GM18870 (cell line): ENCODE measurements around the gene VASH1.

ENCODE experiments used
- ATAC-seq: cut with Tn5 transposase; IDR thresholded peaks from one replicate; pipeline ENCODE4 v1.9.1; 2021; ENCODE audit warnings: moderate library complexity; ENCODE audit not compliant: unreplicated experiment

VASH1 gene

GRCh38 chr14:76782115-76782884 is 21.0 kb downstream of the VASH1 start:
- ATAC-seq = no peak

- no peak for ATAC-seq
Measured at GRCh38 chr14:76782885-76783566, 21.8 kb downstream of the VASH1 start.

- ATAC-seq = no peak
Measured at GRCh38 chr14:76784266-76784874, 23.1 kb downstream of the VASH1 start.

GRCh38 chr14:76784881-76785280 is 23.6 kb downstream of the VASH1 start:
- peak; percentile 48 for ATAC-seq

- no peak for ATAC-seq
Measured at GRCh38 chr14:76786601-76787000, 25.3 kb downstream of the VASH1 start.

GRCh38 chr14:76792422-76792821 is 31.2 kb downstream of the VASH1 start:
- ATAC-seq = no peak

- ATAC-seq = no peak
Measured at GRCh38 chr14:76793324-76793723, 32.1 kb downstream of the VASH1 start.

- ATAC-seq = no peak
Measured at GRCh38 chr14:76793956-76794355, 32.7 kb downstream of the VASH1 start.

- no peak for ATAC-seq
Measured at GRCh38 chr14:76806446-76806845, 45.2 kb downstream of the VASH1 start.

GRCh38 chr14:76808011-76808410 is 46.7 kb downstream of the VASH1 start:
- no peak for ATAC-seq

- ATAC-seq = no peak
Measured at GRCh38 chr14:76808990-76809389, 47.7 kb downstream of the VASH1 start.

- no peak for ATAC-seq
Measured at GRCh38 chr14:76810525-76810924, 49.3 kb downstream of the VASH1 start.

GRCh38 chr14:76810953-76811400 is 49.7 kb downstream of the VASH1 start:
- ATAC-seq = no peak

- no peak for ATAC-seq
Measured at GRCh38 chr14:76811561-76811960, 50.3 kb downstream of the VASH1 start.

GRCh38 chr14:76812093-76812421 is 50.8 kb downstream of the VASH1 start:
- ATAC-seq = no peak

GRCh38 chr14:76812422-76813383 is 51.4 kb downstream of the VASH1 start, which contains the start of gene ANGEL1:
ANGEL1 (minus strand) TSS chr14:76812882; CDS start chr14:76812827, 55 bp downstream.
- peak; percentile 61 for ATAC-seq

GRCh38 chr14:76814726-76815645 is 53.7 kb downstream of the VASH1 start:
- ATAC-seq = no peak

GRCh38 chr14:76820700-76821099 is 59.4 kb downstream of the VASH1 start:
- no peak for ATAC-seq

- ATAC-seq = no peak
Measured at GRCh38 chr14:76826122-76826521, 64.9 kb downstream of the VASH1 start, which contains the start of gene LRRC74A. LRRC74A (plus strand) TSS chr14:76826408; CDS start chr14:76826698, 290 bp downstream.
